Cardiac septum (tissue), 1 donor: Measurements from ENCODE around the gene NHLRC2. TPM values are rescaled to one million over a fixed set of nuclear protein-coding genes. Genes with fewer than 3 reads are reported as not detected.

Source experiments
- DNase-seq: peaks from one replicate; pipeline ENCODE4 v3.0.0-alpha.2; 2020; ENCODE audit warnings: low spot score
- intact Hi-C: fragments of 100-400 bp; cut with DNase I; formaldehyde crosslinking; loops from one replicate; pipeline ENCODE4 v1.14.0; 2022
- total RNA-seq: library from RNA; stranded (reverse); fragmentation: NEBNext Ultra II Directional; extraction: Animal tissue kit (Norgen Biotek cat#: 25700); gene quantifications from one replicate; pipeline ENCODE4 v1.2.1, GENCODE V29; 2021
- donor health status: DM: no; HTN: no; CAD: no.

Gene NHLRC2
- total RNA-seq, 1 donor from 2014 or later = 58.4 TPM

- intact Hi-C loops = loop anchor here (5.0 kb wide), 1 partner anchor 206 kb away; no protein-coding TSS in a partner anchor
- no peak for DNase-seq
Observed at GRCh38 chr10:113856563-113856962, 2.1 kb downstream of the NHLRC2 start.

- intact Hi-C loops = loop anchor here (5.0 kb wide), 1 partner anchor 205 kb away; no protein-coding TSS in a partner anchor
- no peak for DNase-seq
Observed at GRCh38 chr10:113857210-113857609, 2.7 kb downstream of the NHLRC2 start.

- no peak for DNase-seq
- intact Hi-C loops = loop anchor here (5.0 kb wide), 1 partner anchor 204 kb away; no protein-coding TSS in a partner anchor
Observed at GRCh38 chr10:113858541-113858940, 4.1 kb downstream of the NHLRC2 start.

DNA sequence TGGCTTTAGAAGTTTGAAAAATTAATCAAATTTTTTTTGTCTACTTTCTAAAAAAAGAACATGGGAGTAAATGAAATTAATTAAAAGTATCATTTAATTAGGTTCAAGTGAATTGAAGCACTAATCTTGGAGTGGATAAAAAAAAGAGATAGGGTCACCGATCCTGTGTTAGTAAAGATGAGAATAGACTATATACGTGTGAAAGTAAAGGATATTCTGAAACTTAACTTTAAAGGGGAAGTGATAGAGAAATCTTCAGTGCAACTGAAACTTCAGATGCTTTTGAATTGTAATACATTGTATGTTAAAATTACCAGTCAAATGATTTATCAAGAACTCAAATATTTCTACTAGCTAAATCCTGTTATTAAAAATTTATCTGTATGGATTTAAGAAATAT is 4.8 kb downstream of the NHLRC2 start:
- intact Hi-C loops = loop anchor here (5.0 kb wide), 1 partner anchor 203 kb away; no protein-coding TSS in a partner anchor
- no peak for DNase-seq

GRCh38 chr10:113865901-113866300 is 11.4 kb downstream of the NHLRC2 start:
- no peak for DNase-seq
- intact Hi-C loops = no loop called here

GRCh38 chr10:113866551-113867394 is 12.3 kb downstream of the NHLRC2 start:
- DNase-seq = no peak
- intact Hi-C loops = no loop called here

GRCh38 chr10:113867904-113868303 is 13.4 kb downstream of the NHLRC2 start:
- no peak for DNase-seq
- intact Hi-C loops = no loop called here

DNA sequence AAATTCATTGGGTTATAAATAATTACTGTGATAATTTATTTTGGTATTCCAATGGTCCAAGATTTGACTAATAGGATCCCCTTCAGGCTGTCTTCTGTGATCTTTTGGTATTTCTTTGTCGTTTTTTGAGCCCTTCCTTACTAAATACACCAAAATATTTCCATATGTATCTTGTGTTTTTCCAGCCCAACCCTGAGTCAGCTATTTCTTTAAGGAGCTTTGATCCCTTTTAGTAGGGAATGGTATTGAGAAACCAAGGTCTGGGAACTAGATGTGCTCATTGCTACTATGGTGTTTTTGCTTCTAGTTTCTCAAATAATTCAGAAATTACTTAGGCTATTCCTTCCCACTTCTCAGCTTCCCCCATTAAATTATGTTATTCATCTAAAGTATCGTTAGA is 15.3 kb downstream of the NHLRC2 start:
- DNase-seq = no peak
- intact Hi-C loops = no loop called here

GRCh38 chr10:113872139-113873030 is 17.9 kb downstream of the NHLRC2 start:
- no peak for DNase-seq
- intact Hi-C loops = no loop called here

GRCh38 chr10:113875212-113875611 is 20.8 kb downstream of the NHLRC2 start:
- intact Hi-C loops = no loop called here
- DNase-seq = no peak

DNA sequence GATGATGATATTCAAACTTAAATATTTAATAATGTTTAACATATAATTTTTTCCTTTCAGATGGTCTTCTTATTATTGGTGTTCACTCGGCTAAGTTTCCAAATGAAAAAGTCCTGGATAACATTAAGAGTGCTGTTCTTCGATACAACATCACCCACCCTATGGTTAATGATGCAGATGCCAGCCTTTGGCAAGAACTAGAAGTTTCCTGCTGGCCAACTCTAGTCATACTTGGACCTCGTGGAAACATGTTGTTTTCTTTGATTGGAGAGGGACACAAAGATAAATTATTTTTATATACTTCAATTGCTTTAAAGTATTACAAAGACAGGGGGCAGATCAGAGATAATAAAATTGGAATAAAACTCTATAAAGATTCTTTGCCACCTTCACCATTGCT is 22.0 kb downstream of the NHLRC2 start:
- DNase-seq = no peak
- intact Hi-C loops = no loop called here

DNA sequence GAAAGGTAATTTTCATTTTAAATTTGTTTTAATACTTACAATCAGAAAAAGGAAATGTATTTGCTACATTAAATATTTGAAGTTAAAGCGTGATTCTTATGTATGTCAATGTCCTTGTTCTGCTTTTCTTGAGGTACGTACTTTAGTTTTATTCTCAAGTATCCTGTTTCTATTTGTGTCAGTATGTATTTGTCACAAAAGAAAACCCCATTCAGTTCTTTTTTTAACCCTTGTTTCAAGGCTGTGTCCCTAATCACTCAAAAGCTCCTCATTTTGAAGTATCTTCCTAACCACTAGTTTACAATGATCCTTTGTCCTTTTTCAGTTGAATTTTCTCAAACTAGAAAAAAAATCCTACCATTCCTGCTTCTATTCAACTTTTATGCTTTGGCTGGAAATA is 25.2 kb downstream of the NHLRC2 start:
- intact Hi-C loops = no loop called here
- no peak for DNase-seq

GRCh38 chr10:113880236-113880635 is 25.8 kb downstream of the NHLRC2 start:
- no peak for DNase-seq
- intact Hi-C loops = no loop called here

DNA sequence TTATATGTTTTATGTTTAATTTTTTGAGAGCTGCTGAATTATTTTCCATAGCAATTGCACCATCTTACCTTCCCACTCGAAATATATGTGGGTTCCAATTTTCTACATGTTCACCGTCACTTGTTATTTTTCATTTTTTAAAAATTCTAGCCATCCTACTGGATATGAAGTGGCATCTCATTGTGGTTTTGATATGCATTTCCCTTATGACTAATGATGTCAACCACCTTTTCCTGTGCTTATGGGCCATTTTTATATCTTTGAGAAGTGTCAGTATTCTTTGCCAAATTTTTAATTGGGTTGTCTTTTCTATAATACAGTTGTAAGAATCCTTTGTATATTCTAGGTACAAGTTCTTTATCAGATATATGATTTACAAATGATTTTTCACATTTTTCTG is 27.8 kb downstream of the NHLRC2 start:
- DNase-seq = no peak
- intact Hi-C loops = no loop called here

DNA sequence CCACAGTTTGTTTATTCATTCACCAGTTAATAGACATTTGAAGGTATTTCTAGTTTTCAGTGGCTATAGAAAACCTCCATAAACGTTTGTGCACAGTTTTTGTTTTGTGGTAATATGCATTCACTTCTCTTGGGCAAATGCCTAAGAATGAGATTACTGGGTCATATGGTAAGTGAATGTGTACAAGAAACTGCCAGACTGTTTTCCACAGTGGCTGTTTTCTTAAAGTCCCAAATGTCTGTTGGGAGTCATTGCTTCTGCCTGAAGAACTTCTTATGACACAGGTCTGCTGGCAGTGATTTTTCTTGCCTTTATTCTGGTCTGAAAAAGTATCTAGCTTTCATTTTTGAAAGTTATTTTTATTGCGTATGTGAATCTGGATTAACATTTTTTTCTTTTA is 35.5 kb downstream of the NHLRC2 start:
- DNase-seq = no peak
- intact Hi-C loops = loop anchor here (5.0 kb wide), 2 partner anchors 152 to 212 kb away; partner anchors contain the start of gene ADRB1

DNA sequence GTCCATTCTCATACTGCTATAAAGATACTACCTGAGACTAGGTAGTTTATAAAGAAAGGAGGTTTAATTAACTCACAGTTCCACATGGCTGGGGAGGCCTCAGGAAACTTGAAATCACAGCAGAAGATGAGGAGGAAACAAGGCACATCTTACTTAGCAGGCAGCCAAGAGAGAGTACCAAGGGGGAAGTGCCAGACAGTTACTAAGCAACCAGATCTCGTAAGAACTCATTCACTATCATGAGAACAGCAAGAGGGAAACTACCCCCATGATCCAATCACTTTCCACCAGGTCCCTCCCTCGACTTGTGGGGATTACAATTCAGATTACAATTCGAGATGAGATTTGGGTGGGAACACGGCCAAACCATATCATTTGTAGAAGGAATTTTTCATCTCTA is 36.3 kb downstream of the NHLRC2 start:
- intact Hi-C loops = loop anchor here (5.0 kb wide), 2 partner anchors 152 to 212 kb away; partner anchors contain the start of gene ADRB1

GRCh38 chr10:113891476-113891875 is 37.0 kb downstream of the NHLRC2 start:
- no peak for DNase-seq
- intact Hi-C loops = loop anchor here (5.0 kb wide), 2 partner anchors 151 to 211 kb away; partner anchors contain the start of gene ADRB1

More for the DNA sequence above, 36.3 kb downstream of the NHLRC2 start:
- DNase-seq = no peak

GRCh38 chr10:113893570-113893969 is 39.1 kb downstream of the NHLRC2 start:
- no peak for DNase-seq
- intact Hi-C loops = loop anchor here (5.0 kb wide), 2 partner anchors 149 to 209 kb away; partner anchors contain the start of gene ADRB1

- intact Hi-C loops = loop anchor here (5.0 kb wide), 2 partner anchors 148 to 208 kb away; partner anchors contain the start of gene ADRB1
- no peak for DNase-seq
Observed at GRCh38 chr10:113894581-113894980, 40.1 kb downstream of the NHLRC2 start.

DNA sequence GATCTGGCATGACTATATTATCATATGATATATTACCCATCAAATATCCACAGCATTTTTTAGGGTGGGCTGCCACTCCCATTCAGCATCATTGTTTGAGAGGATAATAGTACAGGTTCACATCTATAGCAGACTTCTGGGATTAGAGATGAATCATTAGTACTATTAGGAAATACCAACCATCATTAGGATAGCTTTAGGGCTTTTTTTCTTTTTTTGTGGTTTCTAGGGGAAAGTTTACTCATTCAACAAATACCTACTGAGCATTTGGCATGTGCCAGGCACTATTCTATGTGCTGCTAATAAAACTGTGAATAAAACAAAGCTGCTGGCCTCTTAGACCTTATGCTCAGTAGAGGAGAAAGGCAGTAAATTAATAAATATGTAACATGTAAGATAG is 40.6 kb downstream of the NHLRC2 start:
- DNase-seq = no peak
- intact Hi-C loops = no loop called here
